ENCODE results near the gene MYBPHL.

Gene MYBPHL

GRCh38 chr1:109251277-109252166, 55.3 kb downstream of the MYBPHL start:
- no peak for DNase-seq

GRCh38 chr1:109250454-109251276, 56.1 kb downstream of the MYBPHL start:
- no peak for DNase-seq

GRCh38 chr1:109249654-109250401, 57.0 kb downstream of the MYBPHL start:
- DNase-seq = peak; percentile 23

DNA sequence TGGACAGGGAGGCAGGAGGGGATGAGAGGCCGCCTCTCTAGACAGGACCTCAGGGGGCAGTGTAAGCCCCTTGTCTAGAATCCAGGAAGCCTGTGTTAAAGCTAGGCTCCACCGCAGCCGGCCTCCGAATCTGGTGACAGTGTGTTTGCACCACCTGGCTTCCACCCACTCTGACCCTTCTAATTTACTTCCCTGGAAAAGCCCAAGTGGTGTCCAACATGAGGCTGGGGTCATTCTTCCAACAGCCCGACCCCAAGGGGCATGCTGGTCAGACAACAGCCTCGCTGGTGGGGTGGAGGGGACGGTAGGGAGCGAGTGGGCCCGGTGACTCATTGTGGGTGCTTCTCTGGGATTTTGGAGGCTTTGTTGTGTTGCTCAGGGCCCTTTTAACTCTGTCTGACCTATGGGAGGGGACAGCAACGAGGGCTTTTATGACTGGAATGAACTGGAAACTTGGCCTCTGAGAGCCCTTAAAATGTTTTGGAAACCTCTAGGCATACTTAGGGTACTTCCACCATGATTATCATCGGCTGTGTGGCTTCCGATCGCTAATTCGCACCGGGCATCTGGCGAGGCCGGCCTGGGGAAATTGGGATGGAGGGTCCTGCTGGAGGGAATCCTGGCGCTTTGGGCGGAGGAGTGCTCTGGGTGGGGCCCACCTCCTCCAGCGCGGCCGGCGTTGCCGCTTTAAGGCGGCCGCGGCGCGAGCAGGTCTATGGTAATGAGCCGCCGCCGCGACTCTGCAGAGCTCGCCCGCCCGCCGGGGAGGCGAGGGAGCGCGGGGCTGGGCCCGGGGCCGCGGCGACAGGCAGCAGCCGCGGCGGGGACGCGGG, 57.8 kb downstream of the MYBPHL start, which contains the start of gene CELSR2:
TSS of gene CELSR2 (plus strand) at position 743 of the 833 bp plus-strand sequence. CDS start 541 bp downstream, outside the sequence.
- DNase-seq = peak; percentile 65

DNA sequence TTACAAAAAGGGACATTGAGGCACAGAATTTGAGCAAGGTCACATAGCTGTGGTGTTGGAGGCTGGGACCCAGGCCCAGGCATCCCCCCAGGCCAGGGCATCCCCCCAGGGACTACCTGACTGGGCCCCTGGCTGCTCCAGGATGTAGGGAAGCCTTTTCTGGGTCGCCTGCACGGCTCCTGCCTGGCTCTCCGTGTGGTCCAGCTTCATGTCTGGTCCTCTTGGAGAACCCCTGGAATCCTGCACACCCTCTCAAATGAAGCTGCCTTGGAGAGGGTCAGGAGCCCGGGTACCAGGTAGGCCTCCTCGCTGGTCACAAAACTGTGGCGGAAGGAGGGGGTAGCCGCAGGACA, 58.4 kb downstream of the MYBPHL start:
- DNase-seq = no peak

- DNase-seq = no peak
Measured at GRCh38 chr1:109247401-109248365, 59.1 kb downstream of the MYBPHL start.

DNA sequence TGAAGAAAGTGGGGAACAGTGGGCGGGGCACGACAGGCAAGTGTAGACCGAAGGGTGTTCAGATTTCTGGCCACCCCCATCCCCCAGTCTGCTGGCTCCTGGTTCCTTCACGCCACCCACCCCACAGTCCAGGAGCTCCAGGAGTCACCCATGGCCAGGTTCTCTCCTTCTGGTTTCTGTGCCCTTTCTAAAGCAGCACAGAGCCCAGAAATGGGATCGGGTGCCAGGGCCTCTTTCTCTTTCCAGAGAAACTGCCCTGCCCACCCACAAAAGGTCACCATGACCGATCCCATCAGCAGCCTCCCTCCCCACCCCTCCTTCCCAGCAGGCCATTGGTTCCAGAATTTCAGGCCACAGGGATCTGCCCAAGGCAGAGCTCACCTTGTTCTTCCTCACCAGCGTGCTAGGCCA, 60.7 kb downstream of the MYBPHL start:
- DNase-seq = no peak

GRCh38 chr1:109243860-109244552, 62.8 kb downstream of the MYBPHL start:
- no peak for DNase-seq

- DNase-seq = no peak
Measured at GRCh38 chr1:109243221-109243620, 63.6 kb downstream of the MYBPHL start.

DNA sequence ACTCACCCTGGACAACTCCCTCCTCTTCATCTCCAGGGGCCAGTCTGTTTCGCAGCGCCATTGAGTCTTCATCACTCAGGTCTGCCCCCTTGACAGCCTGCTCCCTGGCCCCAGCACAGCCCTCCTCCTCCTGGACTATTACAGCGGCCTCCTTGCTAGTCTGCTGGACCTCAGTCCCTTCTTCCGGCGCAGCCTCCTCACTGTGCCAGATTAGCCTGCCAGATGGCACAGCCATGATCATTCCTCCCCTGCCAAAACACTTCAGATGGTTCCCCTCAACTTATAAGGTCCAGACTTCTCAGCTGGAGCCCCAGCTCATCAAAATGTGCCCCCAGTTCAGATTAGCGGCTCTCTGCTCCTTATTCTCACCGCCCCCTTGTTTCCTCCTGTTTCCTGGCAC, 64.4 kb downstream of the MYBPHL start:
- DNase-seq = no peak
